ENCODE data around the gene AFTPH.
A peak's percentile ranks its signal among the peaks of the same experiment; 100 is the strongest.
"Not testable (repeated sequence)": the region's sequence is repeated elsewhere in the genome, so short reads cannot be mapped to it uniquely, and the experiment has no call there.

AFTPH gene

GRCh38 chr2:64526034-64526433 is 1.9 kb downstream of the AFTPH start:
- Histone ChIP-seq H3K4me2 (ENCODE audit: low read depth, low read length, poor library complexity, severe bottlenecking) (peak overlapping the region; percentile 98), H3K9me2 (replicated peaks; ENCODE audit: insufficient read depth, low read length) (no peaks in the 10 kb centered on the region), H3K27me3 (ENCODE audit: low read length) (no peaks in the 10 kb centered on the region), H2AFZ (ENCODE audit: low read depth, low read length, severe bottlenecking) (no peak overlapping the region), H3K27ac (ENCODE audit: low read depth, low read length) (peak overlapping the region; percentile 66; the same call in 1 of the 2 replicates), H3K9ac (ENCODE audit: low read length) (peak overlapping the region; percentile 84), H3K79me2 (ENCODE audit: insufficient read depth, low read length) (peaks cover 68% of the 10 kb centered on the region), H3F3A (ENCODE audit: insufficient read depth) (peaks cover 9% of the 10 kb centered on the region; the same call in 1 of the 2 replicates), H3K36me3 (ENCODE audit: low read length) (no peaks in the 10 kb centered on the region), H4K20me1 (ENCODE audit: low read depth, low read length) (peaks cover 14% of the 10 kb centered on the region), H3K9me3 (ENCODE audit: insufficient read depth, low read length) (no peaks in the 10 kb centered on the region), H3K4me3 (ENCODE audit: insufficient read depth, low read length, poor library complexity, severe bottlenecking) (peak overlapping the region; percentile 76)
- TF ChIP-seq EZH2phosphoT487 (conservative IDR thresholded peaks at IDR 0.05; ENCODE audit: low read length) (no peak), CTCF (IDR thresholded peaks at IDR 0.05; ENCODE audit: insufficient read depth, low read length, poor library complexity, severe bottlenecking) (no peak)

GRCh38 chr2:64530946-64531345 is 6.8 kb downstream of the AFTPH start:
- H3K9me3 ChIP-seq (ENCODE audit: insufficient read depth, low read length); H3K4me2 ChIP-seq (ENCODE audit: low read depth, low read length, poor library complexity, severe bottlenecking); H3K4me3 ChIP-seq (ENCODE audit: insufficient read depth, low read length, poor library complexity, severe bottlenecking); H2AFZ ChIP-seq (ENCODE audit: low read depth, low read length, severe bottlenecking); H3K9me2 ChIP-seq (replicated peaks; ENCODE audit: insufficient read depth, low read length); H3K9ac ChIP-seq (ENCODE audit: low read length); H3K27me3 ChIP-seq (ENCODE audit: low read length); H3K27ac ChIP-seq (ENCODE audit: low read depth, low read length); H3F3A ChIP-seq (ENCODE audit: insufficient read depth); H3K36me3 ChIP-seq (ENCODE audit: low read length): not testable (repeated sequence)
- H3K79me2 ChIP-seq (ENCODE audit: insufficient read depth, low read length) = peaks cover 100% of the 10 kb centered on the region
- H4K20me1 ChIP-seq (ENCODE audit: low read depth, low read length) = peaks cover 31% of the 10 kb centered on the region

- Histone ChIP-seq H3K27ac (ENCODE audit: low read depth, low read length) (no peak overlapping the region), H3K79me2 (ENCODE audit: insufficient read depth, low read length) (peaks cover 97% of the 10 kb centered on the region), H3K4me2 (ENCODE audit: low read depth, low read length, poor library complexity, severe bottlenecking) (no peak overlapping the region)
These were observed 7.9 kb downstream of the AFTPH start for GRCh38 chr2:64532030-64532429.

More at GRCh38 chr2:64532030-64532429, 7.9 kb downstream of the AFTPH start:
- H3F3A ChIP-seq (ENCODE audit: insufficient read depth) = peaks cover 8% of the 10 kb centered on the region; the same call in 1 of the 2 replicates
- no peak overlapping the region for H2AFZ ChIP-seq (ENCODE audit: low read depth, low read length, severe bottlenecking)
- H3K9ac ChIP-seq (ENCODE audit: low read length) = no peak overlapping the region
- no peaks in the 10 kb centered on the region for H3K9me3 ChIP-seq (ENCODE audit: insufficient read depth, low read length)
- no peaks in the 10 kb centered on the region for H3K27me3 ChIP-seq (ENCODE audit: low read length)
- no peaks in the 10 kb centered on the region for H3K36me3 ChIP-seq (ENCODE audit: low read length)
- H3K9me2 ChIP-seq (replicated peaks; ENCODE audit: insufficient read depth, low read length) = no peaks in the 10 kb centered on the region
- H4K20me1 ChIP-seq (ENCODE audit: low read depth, low read length) = peaks cover 25% of the 10 kb centered on the region
- TF ChIP-seq CTCF (IDR thresholded peaks at IDR 0.05; ENCODE audit: insufficient read depth, low read length, poor library complexity, severe bottlenecking) (no peak), EZH2phosphoT487 (conservative IDR thresholded peaks at IDR 0.05; ENCODE audit: low read length) (no peak)
- no peak overlapping the region for H3K4me3 ChIP-seq (ENCODE audit: insufficient read depth, low read length, poor library complexity, severe bottlenecking)
